IMR-90 (cell line): ENCODE data around the gene MS4A15. TPM values are rescaled to one million over a fixed set of nuclear protein-coding genes. Genes with fewer than 3 reads are reported as not detected.
A peak's percentile ranks its signal among the peaks of the same experiment; 100 is the strongest.

Source experiments
- ATAC-seq: fragments of 200-7000 bp; cut with Tn5 transposase; 2 replicates; pipeline ENCODE4 v1.9.1; 2020; ENCODE audit warnings: low read depth, mild to moderate bottlenecking, moderate library complexity
- BruUV-seq: library from RNA; stranded (reverse); fragments of 400-500 nt; replicated peaks from 2 replicates; lab custom pipeline; 2021; lab: Mats Ljungman, UMichigan
- CTCF ChIA-PET: fragments of 300-600 bp; formaldehyde crosslinking; extraction: SDS; loops from one replicate; lab custom pipeline; 2021; ENCODE audit warnings: antibody characterized with exemption; lab: Yijun Ruan, JAX
- POLR2A ChIA-PET: fragments of 300-600 bp; sonication (Branson Sonifier 250); formaldehyde crosslinking; loops from one replicate; lab custom pipeline; 2022; ENCODE audit warnings: antibody characterized with exemption; ENCODE audit not compliant: unreplicated experiment; lab: Charles Lee
- DNase-seq: peaks from one replicate; pipeline ENCODE4 v3.0.0; 2013
- H2AFZ ChIP-seq: replicated peaks from 2 replicates; pipeline ENCODE3; 2013; ENCODE audit warnings: low read length, mild to moderate bottlenecking; ENCODE audit not compliant: poor library complexity
- H2AK5ac ChIP-seq: 2 replicates; pipeline ENCODE4 v1.6.1; 2013; ENCODE audit warnings: low read depth, low read length, inconsistent platforms
- H2AK9ac ChIP-seq: replicated peaks from 2 replicates; pipeline ENCODE3; 2013; ENCODE audit warnings: mild to moderate bottlenecking, low read depth, low read length, moderate library complexity; ENCODE audit not compliant: poor library complexity
- H2BK120ac ChIP-seq: 2 replicates; pipeline ENCODE4 v1.6.1; 2013; ENCODE audit warnings: low read depth, low read length, inconsistent platforms
- H2BK15ac ChIP-seq: 3 replicates; pipeline ENCODE4 v1.6.1; 2013; ENCODE audit warnings: low read depth, low read length, inconsistent platforms
- H2BK20ac ChIP-seq: 2 replicates; pipeline ENCODE4 v1.6.1; 2013; ENCODE audit warnings: low read depth, mild to moderate bottlenecking, inconsistent platforms, low read length, moderate library complexity
- H2BK5ac ChIP-seq: 2 replicates; pipeline ENCODE4 v1.6.1; 2013; ENCODE audit warnings: mild to moderate bottlenecking, low read depth, low read length, inconsistent platforms; ENCODE audit not compliant: poor library complexity, severe bottlenecking
- H3K14ac ChIP-seq: replicated peaks from 2 replicates; pipeline ENCODE4 v1.6.1; 2013; ENCODE audit warnings: low read depth, low read length, inconsistent platforms
- H3K18ac ChIP-seq: 2 replicates; pipeline ENCODE4 v1.6.1; 2013; ENCODE audit warnings: low read depth, low read length, control low read depth
- H3K23ac ChIP-seq: 2 replicates; pipeline ENCODE4 v1.6.1; 2013; ENCODE audit warnings: low read depth, low read length, inconsistent platforms
- H3K27ac ChIP-seq: 2 replicates; pipeline ENCODE4 v1.5.1; 2013; ENCODE audit warnings: mild to moderate bottlenecking, control low read depth, low read length; ENCODE audit not compliant: insufficient read depth
- H3K27me3 ChIP-seq: 2 replicates; pipeline ENCODE4 v1.6.1; 2013; ENCODE audit warnings: low read length; ENCODE audit not compliant: control insufficient read depth, insufficient read depth
- H3K36me3 ChIP-seq: 2 replicates; pipeline ENCODE4 v1.6.1; 2013; ENCODE audit warnings: low read length, mixed read lengths; ENCODE audit not compliant: control insufficient read depth, insufficient read depth
- H3K4ac ChIP-seq: 2 replicates; pipeline ENCODE4 v1.6.1; 2013; ENCODE audit warnings: low read depth, low read length, inconsistent platforms
- H3K4me1 ChIP-seq: 2 replicates; pipeline ENCODE4 v1.6.1; 2013; ENCODE audit warnings: low read length, mixed read lengths; ENCODE audit not compliant: control insufficient read depth, insufficient read depth
- H3K4me2 ChIP-seq: 2 replicates; pipeline ENCODE4 v1.6.1; 2013; ENCODE audit warnings: low read depth, mild to moderate bottlenecking, control low read depth, low read length, moderate library complexity
- H3K4me3 ChIP-seq: 2 replicates; pipeline ENCODE4 v1.5.1; 2013; ENCODE audit warnings: low read depth, mild to moderate bottlenecking, control low read depth, low read length, moderate library complexity; ENCODE audit not compliant: insufficient read depth
- H3K56ac ChIP-seq: 2 replicates; pipeline ENCODE4 v1.6.1; 2013; ENCODE audit warnings: low read length, inconsistent platforms; ENCODE audit not compliant: insufficient read depth; ENCODE audit errors: extremely low read depth
- H3K79me1 ChIP-seq, 2 experiments: 2 replicates each; pipeline ENCODE4 v1.6.1; 2013; ENCODE audit warnings: low read length in 2 of 2, inconsistent platforms in 1 of 2, low read depth in 1 of 2
- H3K9ac ChIP-seq: 2 replicates; pipeline ENCODE4 v1.6.1; 2013; ENCODE audit warnings: low read depth, low read length, control low read depth
- H3K9me1 ChIP-seq: 2 replicates; pipeline ENCODE4 v1.6.1; 2013; ENCODE audit warnings: low read length, inconsistent platforms; ENCODE audit not compliant: insufficient read depth
- H3K9me3 ChIP-seq: 2 replicates; pipeline ENCODE4 v1.6.1; 2013; ENCODE audit warnings: low read length; ENCODE audit not compliant: control insufficient read depth, insufficient read depth
- H4K20me1 ChIP-seq: 2 replicates; pipeline ENCODE4 v1.6.1; 2013; ENCODE audit warnings: low read length, inconsistent platforms; ENCODE audit not compliant: insufficient read depth
- H4K5ac ChIP-seq: 2 replicates; pipeline ENCODE4 v1.6.1; 2013; ENCODE audit warnings: mild to moderate bottlenecking, low read depth, low read length, control low read depth
- H4K8ac ChIP-seq, 2 experiments: 2 replicates each; pipeline ENCODE4 v1.6.1; 2013; ENCODE audit warnings: low read depth in 2 of 2, low read length in 2 of 2, control low read depth in 1 of 2, inconsistent platforms in 1 of 2
- H4K91ac ChIP-seq: 2 replicates; pipeline ENCODE4 v1.6.1; 2013; ENCODE audit warnings: low read depth, low read length, inconsistent platforms; ENCODE audit not compliant: insufficient read depth
- BHLHE40 ChIP-seq: fragments of 150-350 bp; IDR thresholded peaks from 2 replicates; pipeline ENCODE4 v1.6.1; 2016; ENCODE audit warnings: mild to moderate bottlenecking, low read depth, low read length
- CHD1 ChIP-seq: IDR thresholded peaks from 2 replicates; pipeline ENCODE4 v1.6.1; 2012; ENCODE audit warnings: low read depth, low read length, improper control_type of control experiment
- CTCF ChIP-seq: conservative IDR thresholded peaks from 2 replicates; pipeline ENCODE4 v1.5.1; 2012; ENCODE audit warnings: mild to moderate bottlenecking, low read depth, low read length, improper control_type of control experiment
- RAD21 ChIP-seq: IDR thresholded peaks from 2 replicates; pipeline ENCODE4 v1.6.1; 2012; ENCODE audit warnings: low read length, improper control_type of control experiment
- RCOR1 ChIP-seq: IDR thresholded peaks from 2 replicates; pipeline ENCODE4 v1.6.1; 2012; ENCODE audit warnings: mild to moderate bottlenecking, low read length, improper control_type of control experiment; ENCODE audit not compliant: insufficient replicate concordance
- WGBS, 2 experiments: methylation state at CpG; one replicate each; pipeline versions ENCODE4 v1.1.5 to v1.1.7; 2013; ENCODE audit warnings: missing lambda C conversion rate in 2 of 2; ENCODE audit not compliant: insufficient read length in 1 of 2; ENCODE audit errors: extremely low coverage in 2 of 2; 5-methylcytosine and 5-hydroxymethylcytosine counted together
- dilution Hi-C: fragments of 300-500 bp; cut with HindIII; formaldehyde crosslinking; loops from one replicate; pipeline ENCODE4 v1.14.3; 2018; ENCODE audit warnings: low sequenced_read_pairs; ENCODE audit not compliant: unreplicated experiment
- in situ Hi-C: fragments of 300-500 bp; cut with MboI; formaldehyde crosslinking; loops from 3 replicates; pipeline ENCODE4 v1.14.3; 2019; ENCODE audit warnings: low sequenced_read_pairs, inconsistent platforms, mixed read lengths
- intact Hi-C: fragments of 100-400 bp; cut with micrococcal nuclease; formaldehyde crosslinking; loops from 2 replicates; pipeline ENCODE4 v1.10.0; 2022
- polyA plus RNA-seq, 3 experiments: library from polyadenylated mRNA; depleted of rRNA; stranded (reverse); fragments of >200 nt; gene quantifications; 2 replicates each; pipeline ENCODE4 v1.2.3, GENCODE V29; 2012; ENCODE audit warnings: low replicate concordance in 1 of 3
- total RNA-seq: library from RNA; depleted of rRNA; stranded (reverse); fragments of >200 nt; gene quantifications from 2 replicates; pipeline ENCODE4 v1.2.3, GENCODE V29; 2012
- TF ChIP-seq, protein P1 (sequence below): fragments of 150-350 bp; IDR thresholded peaks from 2 replicates; pipeline ENCODE4 v1.6.1; 2016; ENCODE audit warnings: low read depth, mild to moderate bottlenecking, low read length, moderate library complexity, borderline replicate concordance

The MS4A15 gene
- total and polyA plus RNA-seq, 2 of the 4 experiments (the other 2 are of a cell fraction) = not detected

DNA sequence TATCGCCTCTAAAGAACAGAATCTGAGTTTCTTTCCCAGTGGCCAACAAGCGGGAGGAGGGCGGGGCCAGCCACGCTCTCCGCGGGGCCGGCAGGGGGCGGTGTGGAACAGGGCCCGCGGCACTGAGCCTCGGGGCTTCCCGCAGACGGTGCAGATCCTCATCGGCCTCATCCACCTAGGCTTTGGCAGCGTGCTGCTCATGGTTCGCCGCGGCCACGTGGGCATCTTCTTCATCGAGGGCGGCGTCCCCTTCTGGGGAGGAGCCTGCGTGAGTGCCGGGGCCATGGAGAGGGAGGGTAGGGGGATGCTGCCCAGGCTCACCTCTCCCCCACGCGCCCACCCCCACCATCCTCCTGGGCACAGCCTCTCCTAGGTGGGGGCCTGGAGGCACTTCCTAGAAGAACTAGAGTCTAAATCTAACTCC, 10.7 kb downstream of the MS4A15 start:
- H3K9ac ChIP-seq = no peak overlapping the region
- no peak overlapping the region for H2BK120ac ChIP-seq
- H3K56ac ChIP-seq = no peak overlapping the region
- H3K36me3 ChIP-seq = no peaks in the 10 kb centered on the region
- H3K14ac ChIP-seq = no peak overlapping the region
- H3K27me3 ChIP-seq = peaks cover 11% of the 10 kb centered on the region
- intact Hi-C loops (no loop called here), in situ Hi-C loops (no loop called here), dilution Hi-C loops (no loop called here)
- H2AK5ac ChIP-seq = no peak overlapping the region
- ATAC-seq (peak; percentile 48; the same call in 1 of the 2 replicates), DNase-seq (no peak)
- no peaks in the 10 kb centered on the region for H3K9me3 ChIP-seq
- H2AFZ ChIP-seq = no peak overlapping the region
- H3K4me2 ChIP-seq = no peak overlapping the region
- H3K9me1 ChIP-seq = no peaks in the 10 kb centered on the region
- no peaks in the 10 kb centered on the region for H3K79me1 ChIP-seq
- TF ChIP-seq CTCF (peak; percentile 23; the same call in 1 of the 2 replicates), BHLHE40 (no peak), CHD1 (no peak), RAD21 (no peak), RCOR1 (no peak)
- TF ChIP-seq, protein P1, sequence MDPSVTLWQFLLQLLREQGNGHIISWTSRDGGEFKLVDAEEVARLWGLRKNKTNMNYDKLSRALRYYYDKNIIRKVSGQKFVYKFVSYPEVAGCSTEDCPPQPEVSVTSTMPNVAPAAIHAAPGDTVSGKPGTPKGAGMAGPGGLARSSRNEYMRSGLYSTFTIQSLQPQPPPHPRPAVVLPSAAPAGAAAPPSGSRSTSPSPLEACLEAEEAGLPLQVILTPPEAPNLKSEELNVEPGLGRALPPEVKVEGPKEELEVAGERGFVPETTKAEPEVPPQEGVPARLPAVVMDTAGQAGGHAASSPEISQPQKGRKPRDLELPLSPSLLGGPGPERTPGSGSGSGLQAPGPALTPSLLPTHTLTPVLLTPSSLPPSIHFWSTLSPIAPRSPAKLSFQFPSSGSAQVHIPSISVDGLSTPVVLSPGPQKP = no peak
- ChIA-PET CTCF (interaction anchor here (0.6 kb wide), 1 partner anchor 10 kb away, joined by 3 read pairs; no protein-coding TSS in a partner anchor), POLR2A (no interaction called here)
- no peak overlapping the region for H3K4me3 ChIP-seq
- no peak overlapping the region for H2BK15ac ChIP-seq
- 13% methylated on average over 7 of the region's 26 CpGs; no CpG with 5 or more reads in 1 of the 2 experiments for WGBS, 2 experiments
- H2BK20ac ChIP-seq = no peak overlapping the region
- H2BK5ac ChIP-seq = no peak overlapping the region
- H3K4ac ChIP-seq = no peak overlapping the region
- no peak overlapping the region for H3K18ac ChIP-seq
- no peaks in the 10 kb centered on the region for H3K4me1 ChIP-seq
- H3K27ac ChIP-seq = no peak overlapping the region
- H4K91ac ChIP-seq = no peak overlapping the region
- no peak overlapping the region for H4K8ac ChIP-seq
- H2AK9ac ChIP-seq = no peak overlapping the region
- no peak overlapping the region for H3K23ac ChIP-seq
- no peak overlapping the region for H4K5ac ChIP-seq
- no peaks in the 10 kb centered on the region for H4K20me1 ChIP-seq
- BruUV-seq = no TSS peak
